ENCODE data around the gene PTPRJ. TPM values are rescaled to one million over a fixed set of nuclear protein-coding genes. Genes with fewer than 3 reads are reported as not detected.

Gene PTPRJ
- total RNA-seq, 1 donor = 10.9 TPM

DNA sequence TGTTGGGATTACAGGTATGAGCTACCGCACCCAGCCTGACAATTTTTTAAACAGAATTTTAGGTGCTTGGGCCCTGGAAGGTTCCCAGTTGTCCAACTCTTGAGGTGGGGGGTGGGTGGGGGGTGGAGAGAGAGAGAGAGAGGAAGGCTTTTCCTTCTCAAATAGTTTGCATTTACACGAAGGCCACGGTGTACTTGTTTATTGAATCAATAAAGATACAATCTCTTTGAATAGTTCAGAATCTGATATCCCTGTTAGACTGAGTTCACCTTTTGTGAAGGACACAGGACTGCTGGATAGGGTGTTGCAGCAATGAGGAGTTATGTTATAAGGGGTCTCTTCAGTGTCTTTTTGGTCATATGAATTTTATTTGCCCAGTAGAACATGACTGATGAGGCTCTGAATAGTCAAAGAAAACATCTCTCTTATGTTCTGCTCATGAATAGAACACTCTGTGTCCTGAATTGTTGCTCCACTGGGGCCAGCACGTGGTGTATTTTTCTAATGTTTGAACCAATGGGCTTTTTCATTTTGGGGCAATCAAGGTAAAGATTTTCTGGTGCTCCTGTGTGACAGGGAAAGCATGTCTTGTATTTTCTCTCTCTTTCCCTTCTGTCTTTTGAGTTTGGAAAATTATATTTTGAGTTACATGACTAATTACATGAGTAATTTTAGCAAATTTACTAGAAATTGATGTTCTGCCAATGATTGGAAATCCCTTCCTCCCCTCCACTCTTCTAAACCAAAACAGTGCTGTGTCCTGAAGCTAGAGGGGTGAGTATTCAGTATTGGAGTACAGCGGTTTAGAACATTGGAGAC, 61.7 kb downstream of the PTPRJ start:
- no peaks in the 10 kb centered on the region for H3K9me3 ChIP-seq (ENCODE audit: low read depth, low read length)
- peaks cover 7% of the 10 kb centered on the region for H3K4me1 ChIP-seq (ENCODE audit: insufficient read depth, low read length)
- peaks cover 77% of the 10 kb centered on the region for H3K79me2 ChIP-seq (ENCODE audit: insufficient read depth, low read length)
- peaks cover 23% of the 10 kb centered on the region for H4K20me1 ChIP-seq (ENCODE audit: insufficient read depth, low read length)
- no peak overlapping the region for H2AFZ ChIP-seq (ENCODE audit: low read length)
- no peak overlapping the region for H3K4me2 ChIP-seq (ENCODE audit: insufficient read depth, low read length)
- H3K27ac ChIP-seq (ENCODE audit: low read depth, low read length) = no peak overlapping the region
- H3K4me3 ChIP-seq (ENCODE audit: insufficient read depth, low read length) = no peak overlapping the region
- no peaks in the 10 kb centered on the region for H3K36me3 ChIP-seq (ENCODE audit: insufficient read depth, low read length)
- no peaks in the 10 kb centered on the region for H3K27me3 ChIP-seq (ENCODE audit: insufficient read depth, low read length)
- no peak for TF ChIP-seq CTCF (IDR thresholded peaks at IDR 0.05; ENCODE audit: extremely low read depth, low read depth, low read length)
- no peak for DNase-seq (ENCODE audit: insufficient read length, low spot score, missing footprints)

DNA sequence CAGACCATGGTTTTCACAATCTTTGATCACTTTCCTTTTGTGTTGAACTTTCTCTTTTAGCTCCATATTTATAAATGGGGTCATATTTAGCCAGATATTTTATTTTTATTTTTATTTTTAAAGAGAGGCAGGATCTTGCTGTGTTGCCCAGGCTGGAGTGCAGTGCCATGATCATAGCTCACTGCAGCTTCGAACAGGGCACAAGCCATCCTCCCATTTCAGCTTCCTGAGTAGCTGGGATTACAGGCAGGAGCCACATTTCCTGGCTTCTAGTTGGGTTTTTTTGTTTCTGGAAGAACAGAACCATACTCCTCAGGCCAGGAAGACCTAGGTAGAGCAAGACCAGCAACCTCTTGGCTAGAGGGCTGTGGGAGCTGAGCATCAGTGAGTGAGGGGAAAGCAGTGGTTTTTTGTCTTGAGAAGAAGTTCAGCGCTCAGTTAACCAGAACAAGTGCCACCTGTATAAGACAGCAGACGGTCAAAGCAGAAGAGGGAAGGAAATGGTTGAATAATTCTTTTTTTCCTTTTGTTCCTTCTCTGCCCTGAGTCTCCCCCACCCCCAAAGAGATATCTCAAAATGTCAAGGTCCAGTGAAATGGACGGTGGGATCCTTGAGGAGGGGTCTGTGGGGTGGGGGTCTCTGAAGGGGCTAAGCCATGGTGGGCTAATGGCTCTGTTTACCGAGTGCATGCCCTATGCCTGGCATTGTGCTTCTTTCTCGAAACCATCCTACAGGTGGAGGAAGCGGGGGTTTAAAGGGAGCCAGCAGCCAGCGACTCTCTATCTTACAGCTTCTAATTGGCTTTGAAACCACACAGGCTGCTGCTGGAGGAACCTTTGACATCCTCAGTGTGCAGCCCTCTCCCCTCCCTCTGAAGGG, 63.0 kb downstream of the PTPRJ start:
- Histone ChIP-seq H3K4me1 (ENCODE audit: insufficient read depth, low read length) (peaks cover 7% of the 10 kb centered on the region), H3K4me2 (ENCODE audit: insufficient read depth, low read length) (no peak overlapping the region), H2AFZ (ENCODE audit: low read length) (no peak overlapping the region), H3K27me3 (ENCODE audit: insufficient read depth, low read length) (no peaks in the 10 kb centered on the region), H3K79me2 (ENCODE audit: insufficient read depth, low read length) (peaks cover 76% of the 10 kb centered on the region), H3K27ac (ENCODE audit: low read depth, low read length) (no peak overlapping the region), H3K36me3 (ENCODE audit: insufficient read depth, low read length) (no peaks in the 10 kb centered on the region), H3K9me3 (ENCODE audit: low read depth, low read length) (no peaks in the 10 kb centered on the region), H4K20me1 (ENCODE audit: insufficient read depth, low read length) (peaks cover 23% of the 10 kb centered on the region), H3K4me3 (ENCODE audit: insufficient read depth, low read length) (no peak overlapping the region)
- TF ChIP-seq CTCF (IDR thresholded peaks at IDR 0.05; ENCODE audit: extremely low read depth, low read depth, low read length) = no peak
- DNase-seq (ENCODE audit: insufficient read length, low spot score, missing footprints) = no peak

DNA sequence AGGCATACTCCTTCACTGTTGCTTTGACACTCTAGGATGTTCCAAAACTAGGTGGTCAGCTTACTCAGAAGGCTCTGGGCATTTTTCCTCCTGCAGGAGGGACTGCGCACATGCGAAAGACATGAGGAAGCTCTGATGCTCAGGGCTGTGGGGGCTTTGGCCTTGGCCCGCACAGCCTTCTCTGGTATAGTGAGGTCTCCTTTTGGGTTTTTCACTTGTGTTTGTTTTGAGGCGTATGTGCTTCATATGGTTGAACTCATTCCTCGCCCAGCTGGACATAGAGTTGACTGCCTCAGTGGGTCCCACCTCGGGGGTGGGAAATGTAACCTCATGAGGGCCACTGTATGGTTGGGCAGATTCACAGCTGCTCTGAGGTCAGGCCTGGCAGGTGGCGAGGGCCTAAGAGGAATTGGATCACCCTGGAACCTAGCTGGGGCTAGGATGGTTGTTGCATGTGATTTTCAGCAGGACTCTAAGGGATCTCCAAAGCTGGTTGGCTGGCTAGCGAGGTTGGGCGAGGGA, 63.7 kb downstream of the PTPRJ start:
- Histone ChIP-seq H3K4me2 (ENCODE audit: insufficient read depth, low read length) (no peak overlapping the region), H3K27ac (ENCODE audit: low read depth, low read length) (no peak overlapping the region), H3K36me3 (ENCODE audit: insufficient read depth, low read length) (no peaks in the 10 kb centered on the region), H3K4me3 (ENCODE audit: insufficient read depth, low read length) (no peak overlapping the region), H3K27me3 (ENCODE audit: insufficient read depth, low read length) (no peaks in the 10 kb centered on the region), H3K79me2 (ENCODE audit: insufficient read depth, low read length) (peaks cover 80% of the 10 kb centered on the region), H2AFZ (ENCODE audit: low read length) (no peak overlapping the region), H3K9me3 (ENCODE audit: low read depth, low read length) (no peaks in the 10 kb centered on the region), H3K4me1 (ENCODE audit: insufficient read depth, low read length) (peaks cover 7% of the 10 kb centered on the region), H4K20me1 (ENCODE audit: insufficient read depth, low read length) (peaks cover 24% of the 10 kb centered on the region)
- DNase-seq (ENCODE audit: insufficient read length, low spot score, missing footprints) = no peak
- no peak for TF ChIP-seq CTCF (IDR thresholded peaks at IDR 0.05; ENCODE audit: extremely low read depth, low read depth, low read length)

- H2AFZ ChIP-seq (ENCODE audit: low read length) = no peak overlapping the region
- no peaks in the 10 kb centered on the region for H3K36me3 ChIP-seq (ENCODE audit: insufficient read depth, low read length)
- H3K27me3 ChIP-seq (ENCODE audit: insufficient read depth, low read length) = no peaks in the 10 kb centered on the region
- no peak overlapping the region for H3K27ac ChIP-seq (ENCODE audit: low read depth, low read length)
- no peak overlapping the region for H3K4me2 ChIP-seq (ENCODE audit: insufficient read depth, low read length)
- H3K4me1 ChIP-seq (ENCODE audit: insufficient read depth, low read length) = peaks cover 7% of the 10 kb centered on the region
- DNase-seq (ENCODE audit: insufficient read length, low spot score, missing footprints) = no peak
- no peak overlapping the region for H3K4me3 ChIP-seq (ENCODE audit: insufficient read depth, low read length)
- H4K20me1 ChIP-seq (ENCODE audit: insufficient read depth, low read length) = peaks cover 27% of the 10 kb centered on the region
- peaks cover 79% of the 10 kb centered on the region for H3K79me2 ChIP-seq (ENCODE audit: insufficient read depth, low read length)
- no peaks in the 10 kb centered on the region for H3K9me3 ChIP-seq (ENCODE audit: low read depth, low read length)
- TF ChIP-seq CTCF (IDR thresholded peaks at IDR 0.05; ENCODE audit: extremely low read depth, low read depth, low read length) = no peak
Observed at GRCh38 chr11:48044577-48044976, 64.2 kb downstream of the PTPRJ start.
